Measurements from ENCODE around the gene HOXA7. TPM values are rescaled to one million over a fixed set of nuclear protein-coding genes. Genes with fewer than 3 reads are reported as not detected.
A peak's percentile ranks its signal among the peaks of the same experiment; 100 is the strongest.

Gene HOXA7
- total RNA-seq, 1 donor from 2014 or later: not detected

DNA sequence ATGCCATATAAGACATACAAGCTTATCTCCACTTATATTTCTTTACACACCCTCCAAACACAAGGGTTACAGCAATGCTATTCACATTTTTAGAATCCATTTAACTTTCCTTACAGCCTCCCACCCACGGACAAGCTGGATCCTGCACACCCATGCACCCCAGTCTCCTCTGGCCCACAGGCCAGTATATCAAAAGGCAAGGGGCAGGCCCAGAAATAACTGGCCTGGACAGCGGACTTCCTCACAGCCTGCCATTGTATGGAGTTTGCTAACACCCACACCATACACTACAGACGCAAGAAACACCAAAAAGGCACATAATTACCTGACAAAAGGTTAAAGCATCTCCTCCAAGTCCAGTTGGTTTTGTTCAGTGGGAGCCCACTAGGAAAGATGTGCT is 37.9 kb downstream of the HOXA7 start:
- no peak for DNase-seq
- ATAC-seq (ENCODE audit: poor library complexity): no peak
- intact Hi-C loops (cut with DNase I): no loop called here

DNA sequence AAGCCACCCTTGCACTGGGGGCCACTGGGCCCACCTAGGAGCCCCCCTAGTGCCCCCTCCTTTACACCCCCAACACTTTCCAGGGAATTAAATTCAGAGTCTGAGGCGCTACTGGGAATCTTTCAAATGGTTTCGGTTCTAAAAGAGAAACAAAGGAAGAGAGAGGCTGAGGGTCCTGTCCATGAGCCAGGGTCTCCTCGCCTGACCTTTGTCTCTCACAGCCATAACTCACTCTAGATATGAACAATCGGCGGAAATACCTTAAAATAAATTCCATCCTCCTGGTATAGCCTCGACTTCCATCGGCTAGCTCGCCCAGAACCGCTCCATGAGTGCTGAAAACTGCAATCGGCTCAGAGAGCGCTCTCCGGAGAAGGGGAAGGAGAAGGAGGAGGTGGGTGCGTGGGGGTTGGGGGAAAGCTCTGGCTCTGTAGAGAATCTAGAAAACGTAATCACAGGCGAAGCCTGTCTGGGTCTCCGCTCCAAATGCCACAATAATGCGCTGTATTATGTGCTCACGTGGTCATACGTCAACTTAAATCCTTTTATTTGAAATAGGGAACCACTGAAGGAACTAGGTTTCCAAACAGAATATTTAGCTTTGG is 38.5 kb downstream of the HOXA7 start:
- no peak for ATAC-seq (ENCODE audit: poor library complexity)
- intact Hi-C loops (cut with DNase I): no loop called here
- no peak for DNase-seq

GRCh38 chr7:27116962-27117886 is 39.3 kb downstream of the HOXA7 start:
- ATAC-seq (ENCODE audit: poor library complexity) (no peak), DNase-seq (no peak)
- intact Hi-C loops (cut with DNase I): no loop called here

DNA sequence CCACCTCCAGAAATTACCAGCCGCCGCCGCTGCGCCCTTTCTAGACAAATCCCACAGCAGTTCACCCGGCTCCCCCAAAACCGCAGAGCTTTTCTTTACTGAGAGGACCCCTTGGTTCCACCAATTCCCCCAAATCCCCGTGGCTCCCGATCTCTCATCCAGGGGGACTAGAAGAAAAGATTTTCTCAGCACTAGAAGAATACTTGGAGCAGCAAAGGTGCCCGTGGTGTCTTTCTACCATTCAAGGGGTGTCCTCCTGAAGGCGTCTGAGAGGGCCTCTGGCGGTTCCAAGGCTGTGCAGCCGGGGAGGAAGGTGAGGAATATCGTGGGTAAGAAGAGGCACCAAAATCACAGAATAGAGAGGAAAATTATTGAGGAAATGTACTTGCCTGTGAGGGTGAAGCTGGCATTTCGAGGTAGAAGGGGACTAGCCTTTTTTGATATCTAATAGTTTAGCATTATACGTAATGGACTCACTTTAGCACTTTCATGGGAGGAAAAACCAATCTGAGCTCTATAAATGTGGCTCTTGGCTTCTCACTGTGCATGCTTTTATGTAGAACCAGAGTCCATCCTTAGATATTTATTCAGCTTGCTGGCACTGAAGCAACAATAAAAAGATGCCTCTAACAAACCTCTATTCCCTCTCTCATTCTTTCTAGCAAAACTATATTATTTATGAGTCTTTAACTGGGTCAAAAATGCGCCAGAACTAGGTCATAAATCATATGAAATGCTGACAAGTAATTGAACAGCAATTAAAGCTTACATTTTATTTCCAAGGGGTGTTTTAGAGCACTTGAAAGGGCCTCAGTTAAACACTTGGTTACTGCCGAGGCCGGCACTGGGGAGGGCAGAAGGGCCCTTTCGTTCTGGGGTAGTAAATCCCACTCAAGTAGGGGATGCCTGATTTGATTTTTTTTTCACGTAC is 40.2 kb downstream of the HOXA7 start:
- ATAC-seq (ENCODE audit: poor library complexity): no peak
- no peak for DNase-seq
- intact Hi-C loops (cut with DNase I): no loop called here

DNA sequence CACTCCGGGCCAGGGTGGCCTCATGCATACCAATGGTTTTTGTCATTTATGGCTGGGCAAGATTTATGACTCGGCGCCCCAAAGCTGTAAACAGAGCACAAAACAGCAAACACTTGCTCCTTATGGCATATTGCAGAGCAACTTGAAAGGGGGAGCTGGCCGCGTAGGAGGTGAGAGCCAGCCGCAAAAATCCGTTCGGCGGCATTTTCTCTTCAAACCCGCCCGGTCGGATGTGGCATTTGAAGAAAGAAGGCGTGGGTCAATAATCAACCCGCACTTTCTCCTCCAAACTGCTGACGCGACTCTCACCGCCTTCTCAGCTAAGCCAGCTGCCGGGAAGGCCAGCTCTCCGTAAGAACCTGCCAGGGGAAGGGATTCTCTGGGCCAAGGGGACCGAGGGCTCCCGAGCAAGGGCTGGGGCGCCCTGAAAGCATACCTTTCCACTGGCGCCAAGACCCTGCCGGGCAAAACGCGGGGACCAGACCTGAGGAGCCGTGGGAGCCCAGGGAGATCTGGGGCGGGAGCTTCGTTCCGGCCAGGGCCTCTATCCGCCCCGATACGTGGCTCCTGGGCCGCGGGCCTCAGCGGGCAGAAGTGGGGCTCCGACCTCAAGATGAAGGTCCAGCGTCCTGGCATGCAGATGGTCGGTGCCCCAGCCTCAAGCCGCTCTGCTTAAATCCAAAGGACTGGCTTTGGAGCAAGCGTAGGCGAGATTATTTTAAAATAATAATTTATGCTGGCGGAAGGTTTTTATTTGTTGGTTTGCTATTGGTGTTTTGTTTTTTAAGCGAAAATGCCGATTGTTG is 41.1 kb downstream of the HOXA7 start:
- intact Hi-C loops (cut with DNase I): no loop called here
- no peak for DNase-seq
- no peak for ATAC-seq (ENCODE audit: poor library complexity)

GRCh38 chr7:27114881-27115220 is 41.6 kb downstream of the HOXA7 start:
- intact Hi-C loops (cut with DNase I): no loop called here
- DNase-seq: no peak
- ATAC-seq (ENCODE audit: poor library complexity): no peak

DNA sequence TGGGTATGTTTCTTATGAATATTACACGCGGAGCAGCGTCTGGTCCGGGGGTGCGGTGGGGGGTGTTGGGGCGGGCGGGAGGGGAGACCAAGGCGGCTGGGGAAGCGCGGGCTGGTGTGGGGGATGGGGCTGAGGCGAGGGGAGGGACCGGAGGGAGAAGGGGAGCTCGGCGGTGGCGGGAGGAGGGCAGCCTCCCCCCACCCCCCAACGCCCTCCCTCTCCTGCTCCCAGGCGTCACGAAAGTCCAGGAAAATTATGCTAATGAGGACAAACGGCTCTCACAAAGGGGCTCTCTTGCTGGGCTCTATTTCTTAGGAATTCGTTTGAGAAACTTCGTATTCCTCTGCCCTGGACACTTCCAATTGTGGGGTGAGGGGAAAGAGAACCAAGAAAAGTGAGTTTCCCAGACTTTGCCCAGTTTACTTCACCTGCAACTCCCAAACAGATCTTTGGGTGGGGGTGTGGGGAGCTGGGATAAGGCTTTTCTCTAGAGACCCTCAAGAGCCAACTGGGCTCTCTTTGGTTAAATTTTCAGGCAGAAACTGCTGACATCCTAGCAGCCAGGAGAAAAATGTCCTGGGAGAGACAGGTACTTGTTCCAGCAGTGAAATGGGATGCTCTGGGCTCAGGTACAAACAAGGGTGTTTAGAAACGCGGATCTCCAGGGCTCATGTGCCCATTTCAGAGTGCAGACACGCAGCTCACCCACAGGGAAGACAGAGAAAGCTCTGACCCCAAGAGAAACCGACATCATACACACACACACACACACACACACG is 42.3 kb downstream of the HOXA7 start:
- intact Hi-C loops (cut with DNase I): no loop called here
- DNase-seq (no peak), ATAC-seq (ENCODE audit: poor library complexity) (no peak)

DNA sequence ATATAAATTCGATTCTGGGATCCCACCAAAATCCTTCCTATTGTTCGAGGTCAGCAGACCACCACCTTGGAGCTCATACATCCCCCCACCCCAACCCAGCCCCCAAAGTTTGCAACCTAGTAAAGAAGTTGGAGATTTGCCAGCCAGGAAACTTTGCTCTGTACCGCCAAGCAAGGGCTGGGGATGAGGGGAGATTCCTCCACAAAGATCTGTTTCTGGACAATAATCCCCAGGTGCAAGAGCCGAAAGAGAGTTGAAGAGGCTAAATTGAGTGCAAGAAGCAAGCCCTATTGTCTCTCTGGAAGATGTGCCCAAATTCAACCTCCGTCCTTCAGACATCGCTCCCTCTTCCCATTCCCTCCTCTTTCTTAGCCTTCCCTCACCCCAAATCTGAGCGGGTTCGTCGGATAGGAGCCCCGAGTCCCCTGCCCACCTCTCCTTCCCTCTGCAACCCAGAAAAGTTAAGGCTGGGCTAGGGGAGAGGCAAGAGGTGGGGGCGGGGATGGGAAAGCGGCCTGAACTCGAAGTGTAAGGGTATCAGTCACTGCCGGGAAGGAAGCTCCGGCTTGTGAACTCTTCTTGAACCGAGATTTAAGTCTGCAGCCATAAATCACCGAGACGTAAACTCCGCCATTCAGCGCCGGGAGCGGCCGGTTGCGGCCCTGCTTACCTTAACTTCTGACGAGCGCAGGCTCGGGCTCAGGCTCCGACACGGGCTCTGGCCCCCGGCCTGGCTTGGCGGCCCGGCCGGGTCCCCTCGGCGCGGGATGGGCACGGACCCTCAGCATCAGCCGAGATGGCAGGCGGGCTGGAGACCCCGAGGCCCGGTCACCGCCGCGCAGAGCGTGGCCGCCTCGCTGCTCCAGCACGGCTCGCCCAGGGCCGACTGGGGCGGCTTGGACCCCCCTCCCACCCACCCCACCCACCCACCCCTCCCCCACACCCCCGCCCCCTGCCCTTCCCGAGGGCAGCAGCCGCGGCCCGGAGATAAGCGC is 43.2 kb downstream of the HOXA7 start:
- DNase-seq: no peak
- intact Hi-C loops (cut with DNase I): no loop called here
- ATAC-seq (ENCODE audit: poor library complexity): peak; percentile 18

DNA sequence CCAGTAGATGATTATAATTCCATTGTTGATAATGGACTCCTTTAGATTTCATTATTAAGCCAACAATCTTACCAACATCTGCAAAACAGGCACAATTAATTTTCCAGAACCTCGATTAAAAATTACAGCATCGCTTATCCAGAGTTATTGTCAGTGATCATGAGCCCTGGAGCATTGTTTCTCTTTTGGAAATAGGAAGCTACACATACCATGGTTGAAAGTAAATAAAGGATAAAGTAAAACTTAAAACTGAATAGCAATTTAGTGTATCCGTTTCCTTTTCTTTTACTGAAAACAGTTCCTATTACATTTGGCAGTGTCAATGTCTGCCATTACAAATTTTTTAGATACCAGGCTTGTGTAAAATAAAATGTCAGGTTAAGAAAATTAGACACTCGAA is 44.1 kb downstream of the HOXA7 start:
- DNase-seq: no peak
- intact Hi-C loops (cut with DNase I): no loop called here
- no peak for ATAC-seq (ENCODE audit: poor library complexity)

- DNase-seq (no peak), ATAC-seq (ENCODE audit: poor library complexity) (no peak)
- intact Hi-C loops (cut with DNase I): no loop called here
Measured at GRCh38 chr7:27111751-27112277, 44.7 kb downstream of the HOXA7 start.

- intact Hi-C loops (cut with DNase I): no loop called here
- ATAC-seq (ENCODE audit: poor library complexity) (no peak), DNase-seq (no peak)
Measured at GRCh38 chr7:27111042-27111750, 45.3 kb downstream of the HOXA7 start.

DNA sequence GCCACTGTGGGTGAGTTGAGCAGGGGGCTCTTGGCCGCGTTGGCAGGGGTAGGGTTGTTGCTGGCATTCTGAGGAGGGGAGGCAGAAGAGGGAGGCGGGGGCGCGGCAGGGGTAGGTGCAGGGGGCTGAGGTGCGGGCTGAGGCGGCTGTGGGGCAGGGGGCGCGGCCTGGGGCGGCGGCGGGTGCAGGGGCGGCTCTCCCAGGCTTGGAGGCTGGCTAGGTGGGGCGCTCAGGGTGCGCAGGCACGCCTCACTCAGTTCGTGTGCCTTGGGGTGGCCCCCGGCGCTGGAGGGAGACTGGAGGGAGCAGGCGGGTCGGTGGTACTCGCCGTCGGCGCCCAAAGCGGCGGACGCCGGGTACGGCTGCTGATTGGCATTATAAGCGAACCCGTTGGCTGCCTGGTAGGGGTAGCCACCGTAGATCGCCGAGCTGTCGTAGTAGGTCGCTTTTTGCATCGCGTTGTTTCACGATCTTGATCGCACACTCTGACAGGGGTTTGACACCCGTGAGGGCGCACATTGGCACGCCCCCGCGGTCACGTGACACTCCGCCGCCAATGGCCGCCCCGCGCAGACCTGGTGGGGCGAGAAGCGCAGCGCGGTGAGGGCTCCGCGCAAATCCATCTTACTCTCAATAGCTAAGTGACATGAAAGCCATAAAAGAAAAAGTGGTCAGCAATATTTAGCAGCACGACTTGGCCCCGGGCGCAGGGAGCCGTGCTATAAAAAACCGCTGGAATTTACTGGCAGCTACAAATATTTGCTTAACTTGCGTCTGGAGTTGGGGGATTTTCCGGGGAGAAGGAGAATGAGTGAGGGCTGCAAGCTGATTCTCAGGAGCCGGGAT is 46.1 kb downstream of the HOXA7 start:
- intact Hi-C loops (cut with DNase I): no loop called here
- ATAC-seq (ENCODE audit: poor library complexity): no peak
- DNase-seq: no peak

DNA sequence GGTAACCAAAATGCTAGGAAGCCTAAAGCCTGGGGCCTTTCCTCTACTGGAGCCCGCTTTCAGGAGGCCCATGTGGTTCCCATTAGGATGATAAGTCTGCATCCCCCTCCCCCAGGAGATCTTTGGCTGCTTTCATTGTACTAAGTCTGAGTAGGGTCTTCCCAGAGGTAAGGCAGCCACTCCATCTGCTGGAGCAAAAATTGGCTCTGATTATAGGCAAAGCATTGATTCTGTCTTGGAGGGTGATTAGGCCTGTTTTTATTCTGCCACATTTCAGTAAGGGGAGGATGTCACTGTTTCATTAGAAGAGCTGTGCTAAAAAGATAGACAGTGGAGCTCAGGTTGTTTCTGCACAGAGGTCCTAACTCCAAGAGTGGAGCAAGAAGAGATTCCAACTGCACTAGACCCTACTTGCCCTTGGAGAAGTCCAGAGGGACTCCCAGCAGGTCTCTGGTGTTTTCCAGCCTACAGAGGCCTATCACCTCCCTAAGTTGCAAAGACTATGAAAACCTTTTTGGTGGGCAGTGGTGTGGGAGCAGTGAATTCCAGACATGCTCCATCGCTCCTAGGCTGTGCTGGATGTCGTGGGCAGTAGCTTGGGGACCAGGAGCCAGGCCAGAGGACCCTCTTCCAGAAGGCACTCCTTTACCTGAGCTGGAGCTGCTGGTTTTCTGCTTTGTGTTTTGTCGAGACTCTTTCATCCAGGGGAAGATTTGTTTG is 46.8 kb downstream of the HOXA7 start:
- intact Hi-C loops (cut with DNase I): no loop called here
- no peak for DNase-seq
- no peak for ATAC-seq (ENCODE audit: poor library complexity)

DNA sequence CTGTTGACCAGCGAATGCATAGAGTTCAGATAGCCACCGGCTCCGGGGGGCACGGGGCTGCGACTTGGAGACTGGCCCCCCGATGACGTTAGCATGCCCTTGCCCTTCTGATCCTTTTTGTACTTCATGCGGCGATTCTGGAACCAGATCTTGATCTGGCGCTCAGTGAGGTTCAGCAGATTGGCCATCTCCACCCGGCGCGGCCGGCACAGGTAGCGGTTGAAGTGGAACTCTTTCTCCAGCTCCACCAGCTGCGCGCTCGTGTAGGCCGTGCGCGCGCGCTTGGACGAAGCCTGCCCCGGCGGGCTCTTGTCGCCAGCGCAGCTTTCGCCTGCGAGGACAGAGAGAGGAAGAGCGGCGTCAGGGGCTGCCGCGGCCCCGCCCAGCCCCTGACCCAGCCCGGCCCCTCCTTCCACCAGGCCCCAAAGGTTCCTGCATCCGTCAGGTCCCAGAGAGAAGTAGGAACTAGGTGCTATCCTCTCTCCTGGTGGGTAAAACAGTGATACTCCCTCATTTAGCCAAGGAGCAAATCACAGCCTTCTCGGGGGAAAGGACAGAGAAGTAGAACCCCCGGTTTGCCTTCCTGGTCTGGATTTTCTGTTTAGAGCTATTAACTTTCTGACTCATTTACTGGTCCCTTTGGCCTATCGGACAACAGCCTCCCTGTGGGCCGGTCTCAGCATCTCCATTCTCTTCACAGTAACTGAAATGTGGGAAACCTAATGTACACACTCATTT is 47.9 kb downstream of the HOXA7 start:
- ATAC-seq (ENCODE audit: poor library complexity) (peak; percentile 57), DNase-seq (no peak)
- intact Hi-C loops (cut with DNase I): no loop called here

Measured in Right ventricle myocardium superior (tissue), 1 donor.